Endothelial cell of umbilical vein (primary cell): ENCODE results near the gene NR1H2.

Experiments
- EZH2 ChIP-seq: IDR thresholded peaks from 2 replicates; pipeline ENCODE4 v1.6.1; 2012; ENCODE audit warnings: borderline replicate concordance, low read depth, mild to moderate bottlenecking, moderate library complexity, low read length, inconsistent platforms; ENCODE audit not compliant: severe bottlenecking
- GATA2 ChIP-seq: IDR thresholded peaks from 2 replicates; pipeline ENCODE4 v1.7.0; 2011; ENCODE audit warnings: low read depth, mild to moderate bottlenecking, moderate library complexity, mixed read lengths, low read length; ENCODE audit not compliant: insufficient read length, insufficient read depth
- JUN ChIP-seq: IDR thresholded peaks from 2 replicates; pipeline ENCODE4 v1.6.1; 2011; ENCODE audit warnings: borderline replicate concordance, low read depth; ENCODE audit not compliant: insufficient read length, insufficient read depth
- POLR2A ChIP-seq: IDR thresholded peaks from 2 replicates; pipeline ENCODE4 v1.6.1; 2012; ENCODE audit warnings: low read depth, mild to moderate bottlenecking, control low read depth, low read length
- TF ChIP-seq, protein P1 (sequence below), 2 donors: IDR thresholded peaks; 1 replicate in 1 of 2; 2 replicates in 1 of 2; pipeline ENCODE4 v1.5.1; 2011; ENCODE audit warnings: low read length in 2 of 2, mild to moderate bottlenecking in 2 of 2, moderate library complexity in 2 of 2, control low read depth in 1 of 2, inconsistent platforms in 1 of 2, low read depth in 1 of 2; ENCODE audit not compliant: insufficient read depth in 1 of 2; ENCODE audit errors: extremely low read depth in 1 of 2

DNA sequence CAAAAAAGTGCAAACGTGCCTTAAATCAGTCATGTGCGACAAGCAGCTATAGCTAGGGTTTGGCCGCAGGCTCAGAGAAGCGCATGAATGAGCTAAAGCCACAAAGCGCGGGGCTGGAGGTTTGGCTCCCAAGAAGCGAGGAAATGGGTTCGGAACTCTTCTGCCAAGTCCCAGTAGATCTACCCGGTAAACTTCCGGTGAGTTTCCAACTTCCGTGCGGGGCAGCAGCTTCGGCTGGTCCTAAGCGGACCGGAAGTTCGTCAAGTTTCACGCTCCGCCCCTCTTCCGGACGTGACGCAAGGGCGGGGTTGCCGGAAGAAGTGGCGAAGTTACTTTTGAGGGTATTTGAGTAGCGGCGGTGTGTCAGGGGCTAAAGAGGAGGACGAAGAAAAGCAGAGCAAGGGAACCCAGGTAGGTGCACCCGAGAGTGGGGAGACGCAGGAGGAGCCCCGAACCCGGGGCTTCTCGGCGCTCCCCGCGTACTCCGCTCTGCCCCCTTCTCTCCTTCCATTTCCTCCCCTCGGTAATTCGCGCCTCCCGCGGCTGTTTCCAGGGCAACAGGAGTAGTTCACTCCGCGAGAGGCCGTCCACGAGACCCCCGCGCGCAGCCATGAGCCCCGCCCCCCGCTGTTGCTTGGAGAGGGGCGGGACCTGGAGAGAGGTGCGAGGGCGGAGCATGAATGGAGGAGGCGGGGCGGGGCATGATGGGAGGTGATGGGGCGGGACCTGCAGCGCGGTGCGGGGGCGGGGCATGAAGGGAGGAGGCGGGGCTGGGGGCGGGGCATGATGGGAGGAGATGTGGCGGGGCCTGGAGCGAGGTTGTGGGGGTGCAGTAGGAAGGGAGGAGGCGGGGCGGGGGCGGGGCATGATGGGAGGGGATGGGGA lies at the start of gene NR1H2:
- TF ChIP-seq, protein P1, sequence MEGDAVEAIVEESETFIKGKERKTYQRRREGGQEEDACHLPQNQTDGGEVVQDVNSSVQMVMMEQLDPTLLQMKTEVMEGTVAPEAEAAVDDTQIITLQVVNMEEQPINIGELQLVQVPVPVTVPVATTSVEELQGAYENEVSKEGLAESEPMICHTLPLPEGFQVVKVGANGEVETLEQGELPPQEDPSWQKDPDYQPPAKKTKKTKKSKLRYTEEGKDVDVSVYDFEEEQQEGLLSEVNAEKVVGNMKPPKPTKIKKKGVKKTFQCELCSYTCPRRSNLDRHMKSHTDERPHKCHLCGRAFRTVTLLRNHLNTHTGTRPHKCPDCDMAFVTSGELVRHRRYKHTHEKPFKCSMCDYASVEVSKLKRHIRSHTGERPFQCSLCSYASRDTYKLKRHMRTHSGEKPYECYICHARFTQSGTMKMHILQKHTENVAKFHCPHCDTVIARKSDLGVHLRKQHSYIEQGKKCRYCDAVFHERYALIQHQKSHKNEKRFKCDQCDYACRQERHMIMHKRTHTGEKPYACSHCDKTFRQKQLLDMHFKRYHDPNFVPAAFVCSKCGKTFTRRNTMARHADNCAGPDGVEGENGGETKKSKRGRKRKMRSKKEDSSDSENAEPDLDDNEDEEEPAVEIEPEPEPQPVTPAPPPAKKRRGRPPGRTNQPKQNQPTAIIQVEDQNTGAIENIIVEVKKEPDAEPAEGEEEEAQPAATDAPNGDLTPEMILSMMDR (IDR thresholded peaks at IDR 0.05; ENCODE audit: extremely low read depth in 1 of 2, insufficient read depth in 1 of 2, low read depth in 1 of 2, low read length in 2 of 2): no peak
- TF ChIP-seq JUN: no peak
- TF ChIP-seq GATA2: no peak
- TF ChIP-seq EZH2: no peak
- TF ChIP-seq POLR2A: peak; percentile 64
